Measurements from ENCODE around the gene PCBD2.
"Not testable (repeated sequence)": the region's sequence is repeated elsewhere in the genome, so short reads cannot be mapped to it uniquely, and the experiment has no call there.

The PCBD2 gene

DNA sequence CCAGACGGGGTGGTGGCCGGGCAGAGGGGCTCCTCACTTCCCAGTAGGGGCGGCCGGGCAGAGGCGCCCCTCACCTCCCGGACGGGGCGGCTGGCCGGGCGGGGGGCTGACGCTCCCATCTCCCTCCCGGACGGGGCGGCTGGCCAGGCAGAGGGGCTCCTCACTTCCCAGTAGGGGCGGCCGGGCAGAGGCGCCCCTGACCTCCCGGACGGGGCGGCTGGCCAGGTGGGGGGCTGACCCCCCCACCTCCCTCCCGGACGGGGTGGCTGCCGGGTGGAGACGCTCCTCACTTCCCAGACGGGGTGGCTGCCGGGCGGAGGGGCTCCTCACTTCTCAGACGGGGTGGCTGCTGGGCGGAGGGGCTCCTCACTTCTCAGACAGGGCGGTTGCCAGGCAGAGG lies 23.2 kb upstream of the PCBD2 start:
- H3K4me1 ChIP-seq (ENCODE audit: control insufficient read depth, insufficient read depth, low read length); H3K4me3 ChIP-seq (ENCODE audit: low read depth, low read length); H3K9ac ChIP-seq (ENCODE audit: low read depth, low read length); H3K27me3 ChIP-seq (ENCODE audit: control insufficient read depth, insufficient read depth, low read length); H3K9me3 ChIP-seq (ENCODE audit: control insufficient read depth, insufficient read depth, low read length); H3K36me3 ChIP-seq (ENCODE audit: control insufficient read depth, insufficient read depth, low read length): not testable (repeated sequence)

DNA sequence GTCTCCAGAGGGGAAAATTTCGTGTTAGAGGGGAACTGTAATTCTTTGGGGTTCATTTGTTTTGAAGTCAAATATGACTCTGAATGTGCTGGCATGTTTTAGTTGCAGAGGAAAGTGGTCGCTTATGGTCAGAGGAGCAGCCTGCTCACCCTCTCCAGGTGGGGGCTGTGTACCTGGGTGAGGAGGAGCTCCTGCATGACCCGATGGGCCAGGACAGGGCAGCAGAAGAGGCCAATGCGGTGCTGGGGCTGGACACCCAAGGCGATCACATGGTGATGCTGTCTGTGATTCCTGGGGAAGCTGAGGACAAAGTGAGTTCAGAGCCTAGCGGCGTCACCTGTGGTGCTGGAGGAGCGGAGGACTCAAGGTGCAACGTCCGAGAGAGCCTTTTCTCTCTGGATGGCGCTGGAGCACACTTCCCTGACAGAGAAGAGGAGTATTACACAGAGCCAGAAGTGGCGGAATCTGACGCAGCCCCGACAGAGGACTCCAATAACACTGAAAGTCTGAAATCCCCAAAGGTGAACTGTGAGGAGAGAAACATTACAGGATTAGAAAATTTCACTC lies 17.3 kb upstream of the PCBD2 start:
- H3K9ac ChIP-seq (ENCODE audit: low read depth, low read length): no peak overlapping the region
- no peaks in the 10 kb centered on the region for H3K9me3 ChIP-seq (ENCODE audit: control insufficient read depth, insufficient read depth, low read length)
- H3K36me3 ChIP-seq (ENCODE audit: control insufficient read depth, insufficient read depth, low read length): no peaks in the 10 kb centered on the region
- no peak overlapping the region for H3K4me3 ChIP-seq (ENCODE audit: low read depth, low read length)
- no peaks in the 10 kb centered on the region for H3K27me3 ChIP-seq (ENCODE audit: control insufficient read depth, insufficient read depth, low read length)
- H3K4me1 ChIP-seq (ENCODE audit: control insufficient read depth, insufficient read depth, low read length): no peaks in the 10 kb centered on the region

DNA sequence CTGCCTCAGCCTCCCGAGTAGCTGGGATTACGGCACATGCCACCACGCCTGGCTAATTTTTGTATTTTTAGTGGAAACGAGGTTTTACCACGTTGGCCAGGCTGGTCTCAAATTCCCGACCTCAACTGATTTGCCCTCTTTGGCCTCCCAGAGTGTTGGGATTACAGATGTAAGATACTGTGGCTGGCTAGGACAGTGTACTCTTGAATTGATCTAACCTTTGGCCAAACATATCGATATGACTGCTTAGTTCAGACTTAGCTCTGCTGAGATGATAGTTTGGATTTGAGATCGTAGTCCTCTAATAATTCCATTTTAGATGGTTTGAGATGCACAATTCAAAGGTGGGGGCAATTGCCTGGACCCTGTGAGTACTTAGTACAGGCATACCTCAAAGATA lies 15.6 kb upstream of the PCBD2 start:
- no peaks in the 10 kb centered on the region for H3K9me3 ChIP-seq (ENCODE audit: control insufficient read depth, insufficient read depth, low read length)
- H3K27me3 ChIP-seq (ENCODE audit: control insufficient read depth, insufficient read depth, low read length): no peaks in the 10 kb centered on the region
- H3K9ac ChIP-seq (ENCODE audit: low read depth, low read length): no peak overlapping the region
- H3K36me3 ChIP-seq (ENCODE audit: control insufficient read depth, insufficient read depth, low read length): no peaks in the 10 kb centered on the region
- H3K4me3 ChIP-seq (ENCODE audit: low read depth, low read length): no peak overlapping the region
- no peaks in the 10 kb centered on the region for H3K4me1 ChIP-seq (ENCODE audit: control insufficient read depth, insufficient read depth, low read length)

DNA sequence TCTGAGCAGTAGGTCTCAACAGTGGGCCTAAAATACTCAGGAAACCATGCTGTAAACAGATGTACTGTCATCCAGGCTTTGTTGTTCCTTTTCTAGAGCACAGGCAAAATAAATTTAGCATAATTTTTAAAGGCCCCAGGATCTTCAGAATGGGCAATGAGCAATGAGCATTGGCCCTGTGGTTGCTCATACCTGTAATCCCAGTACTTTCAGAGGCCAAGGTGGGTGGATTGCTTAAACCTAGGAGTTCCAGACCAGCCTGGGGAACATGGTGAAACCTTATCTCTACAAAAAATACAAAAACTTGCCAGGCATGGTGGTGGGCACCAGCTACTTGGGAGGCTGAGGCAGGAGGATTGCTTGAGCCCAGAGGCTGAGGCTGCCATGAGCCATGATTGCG lies 13.5 kb upstream of the PCBD2 start:
- H3K36me3 ChIP-seq (ENCODE audit: control insufficient read depth, insufficient read depth, low read length): no peaks in the 10 kb centered on the region
- H3K9ac ChIP-seq (ENCODE audit: low read depth, low read length): no peak overlapping the region
- no peak overlapping the region for H3K4me3 ChIP-seq (ENCODE audit: low read depth, low read length)
- no peaks in the 10 kb centered on the region for H3K4me1 ChIP-seq (ENCODE audit: control insufficient read depth, insufficient read depth, low read length)
- H3K9me3 ChIP-seq (ENCODE audit: control insufficient read depth, insufficient read depth, low read length): no peaks in the 10 kb centered on the region
- no peaks in the 10 kb centered on the region for H3K27me3 ChIP-seq (ENCODE audit: control insufficient read depth, insufficient read depth, low read length)

DNA sequence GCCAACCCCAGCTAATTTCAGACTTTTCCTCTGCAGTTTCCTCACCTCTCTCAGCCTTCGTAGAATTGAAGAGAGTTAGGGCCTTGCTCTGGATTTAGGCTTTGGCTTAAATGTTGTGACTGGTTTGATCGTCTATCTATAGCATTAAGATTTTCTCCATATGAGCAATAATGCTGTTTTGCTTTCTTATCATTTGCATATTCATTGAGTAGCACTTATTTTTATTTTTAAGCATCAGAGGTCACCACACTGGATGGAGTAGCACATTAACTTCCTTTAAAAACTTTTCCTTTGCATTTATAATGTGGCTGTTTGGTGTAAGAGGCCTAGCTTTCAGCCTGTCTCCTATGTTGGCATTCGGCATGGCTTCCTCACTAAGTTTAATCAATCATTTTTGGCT lies 12.6 kb upstream of the PCBD2 start:
- Histone ChIP-seq H3K4me3 (ENCODE audit: low read depth, low read length) (no peak overlapping the region), H3K9me3 (ENCODE audit: control insufficient read depth, insufficient read depth, low read length) (no peaks in the 10 kb centered on the region), H3K27me3 (ENCODE audit: control insufficient read depth, insufficient read depth, low read length) (no peaks in the 10 kb centered on the region), H3K9ac (ENCODE audit: low read depth, low read length) (no peak overlapping the region), H3K36me3 (ENCODE audit: control insufficient read depth, insufficient read depth, low read length) (no peaks in the 10 kb centered on the region), H3K4me1 (ENCODE audit: control insufficient read depth, insufficient read depth, low read length) (no peaks in the 10 kb centered on the region)

DNA sequence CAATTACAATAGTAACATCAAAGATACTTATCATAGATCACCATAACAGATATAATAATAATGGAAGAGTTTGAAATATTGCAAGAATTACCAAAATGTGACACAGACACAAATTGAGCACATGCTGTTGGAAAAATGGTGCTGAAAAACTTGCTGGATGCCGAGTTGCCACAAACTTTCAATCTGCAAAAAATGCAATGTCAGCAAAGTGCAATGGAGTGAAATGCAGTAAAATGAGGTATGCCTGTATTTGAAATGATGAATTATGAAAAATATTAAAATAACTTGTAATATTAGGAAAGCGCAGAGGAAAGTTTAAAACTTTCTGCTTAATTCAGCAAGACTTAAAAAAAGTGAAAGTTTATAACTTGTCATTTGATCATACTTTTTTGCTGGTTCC lies 12.0 kb upstream of the PCBD2 start:
- Histone ChIP-seq H3K4me1 (ENCODE audit: control insufficient read depth, insufficient read depth, low read length) (no peaks in the 10 kb centered on the region), H3K27me3 (ENCODE audit: control insufficient read depth, insufficient read depth, low read length) (no peaks in the 10 kb centered on the region), H3K36me3 (ENCODE audit: control insufficient read depth, insufficient read depth, low read length) (no peaks in the 10 kb centered on the region), H3K4me3 (ENCODE audit: low read depth, low read length) (no peak overlapping the region), H3K9me3 (ENCODE audit: control insufficient read depth, insufficient read depth, low read length) (no peaks in the 10 kb centered on the region), H3K9ac (ENCODE audit: low read depth, low read length) (no peak overlapping the region)

DNA sequence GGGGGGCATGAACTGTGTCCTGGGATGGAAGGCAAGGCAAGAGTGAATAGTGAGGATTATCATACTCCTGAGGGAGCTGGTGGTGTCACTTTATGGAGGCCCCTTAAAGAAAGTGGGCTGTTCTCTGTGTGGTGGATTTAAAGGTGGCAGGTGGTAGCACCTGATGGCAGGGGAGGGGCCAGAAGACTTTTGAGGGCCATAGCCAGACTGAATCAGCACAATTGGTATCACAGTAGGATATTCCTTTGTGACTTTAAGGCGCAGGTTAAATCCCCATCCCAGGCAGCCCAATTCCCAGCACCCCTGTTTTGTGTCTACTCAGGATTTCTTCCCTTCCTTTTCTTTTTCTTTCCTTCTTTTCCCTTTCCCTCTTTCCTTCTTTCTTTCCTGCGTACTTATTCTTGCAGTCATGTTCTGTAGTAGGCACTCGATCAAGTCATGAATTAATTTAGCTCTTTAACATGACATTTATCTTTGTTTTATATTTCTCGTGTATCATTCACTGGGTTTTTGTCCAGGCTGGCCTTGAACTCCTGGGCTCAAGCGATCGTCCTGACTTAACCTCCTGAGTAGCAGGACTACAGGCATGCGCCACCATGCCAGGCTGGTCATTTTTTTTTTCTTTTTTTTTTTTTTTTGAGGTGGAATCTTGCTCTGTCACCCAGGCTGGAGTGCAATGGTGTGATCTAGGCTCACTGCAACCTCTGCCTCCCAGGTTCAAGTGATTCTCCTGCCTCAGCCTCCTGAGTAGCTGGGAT lies 11.0 kb upstream of the PCBD2 start:
- H3K9me3 ChIP-seq (ENCODE audit: control insufficient read depth, insufficient read depth, low read length): no peaks in the 10 kb centered on the region
- no peaks in the 10 kb centered on the region for H3K36me3 ChIP-seq (ENCODE audit: control insufficient read depth, insufficient read depth, low read length)
- no peak overlapping the region for H3K4me3 ChIP-seq (ENCODE audit: low read depth, low read length)
- no peaks in the 10 kb centered on the region for H3K27me3 ChIP-seq (ENCODE audit: control insufficient read depth, insufficient read depth, low read length)
- H3K9ac ChIP-seq (ENCODE audit: low read depth, low read length): no peak overlapping the region
- H3K4me1 ChIP-seq (ENCODE audit: control insufficient read depth, insufficient read depth, low read length): no peaks in the 10 kb centered on the region

DNA sequence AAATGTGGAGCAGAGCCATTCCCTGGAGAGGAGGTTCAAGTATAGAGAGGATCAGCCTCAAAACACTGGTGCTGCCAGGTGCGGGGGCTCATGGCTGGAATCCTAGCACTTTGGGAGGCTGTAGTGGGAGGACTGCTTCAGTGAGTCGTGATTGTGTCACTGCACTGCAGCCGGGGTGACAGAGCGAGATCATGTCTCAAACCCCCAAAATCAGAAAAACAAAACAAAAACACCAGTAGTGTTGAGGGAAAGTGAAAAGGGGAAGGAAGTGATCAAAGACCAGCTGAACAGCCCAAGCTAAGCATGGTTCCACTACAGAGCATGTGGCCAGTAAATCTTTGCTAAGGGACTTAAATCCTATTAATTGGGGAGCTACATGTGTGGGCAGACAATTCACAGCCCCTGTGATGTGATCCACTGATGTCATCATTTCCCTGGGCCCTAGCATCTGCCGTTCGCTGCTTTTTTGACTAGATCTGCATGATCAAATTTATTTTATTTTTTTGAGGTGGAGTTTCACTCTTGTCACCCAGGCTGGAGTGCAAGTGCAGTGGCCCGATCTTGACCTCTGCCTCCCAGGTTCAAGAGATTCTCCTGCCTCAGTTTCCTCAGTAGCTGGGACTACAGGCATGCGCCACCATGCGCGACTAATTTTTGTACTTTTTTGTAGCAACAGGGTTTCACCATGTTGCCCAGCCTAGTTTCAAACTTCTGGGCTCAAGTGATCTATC lies 2.7 kb upstream of the PCBD2 start:
- Histone ChIP-seq H3K27me3 (ENCODE audit: control insufficient read depth, insufficient read depth, low read length) (no peaks in the 10 kb centered on the region), H3K9me3 (ENCODE audit: control insufficient read depth, insufficient read depth, low read length) (no peaks in the 10 kb centered on the region), H3K4me3 (ENCODE audit: low read depth, low read length) (no peak overlapping the region), H3K9ac (ENCODE audit: low read depth, low read length) (no peak overlapping the region), H3K4me1 (ENCODE audit: control insufficient read depth, insufficient read depth, low read length) (peaks cover 6% of the 10 kb centered on the region), H3K36me3 (ENCODE audit: control insufficient read depth, insufficient read depth, low read length) (peaks cover 2% of the 10 kb centered on the region)

DNA sequence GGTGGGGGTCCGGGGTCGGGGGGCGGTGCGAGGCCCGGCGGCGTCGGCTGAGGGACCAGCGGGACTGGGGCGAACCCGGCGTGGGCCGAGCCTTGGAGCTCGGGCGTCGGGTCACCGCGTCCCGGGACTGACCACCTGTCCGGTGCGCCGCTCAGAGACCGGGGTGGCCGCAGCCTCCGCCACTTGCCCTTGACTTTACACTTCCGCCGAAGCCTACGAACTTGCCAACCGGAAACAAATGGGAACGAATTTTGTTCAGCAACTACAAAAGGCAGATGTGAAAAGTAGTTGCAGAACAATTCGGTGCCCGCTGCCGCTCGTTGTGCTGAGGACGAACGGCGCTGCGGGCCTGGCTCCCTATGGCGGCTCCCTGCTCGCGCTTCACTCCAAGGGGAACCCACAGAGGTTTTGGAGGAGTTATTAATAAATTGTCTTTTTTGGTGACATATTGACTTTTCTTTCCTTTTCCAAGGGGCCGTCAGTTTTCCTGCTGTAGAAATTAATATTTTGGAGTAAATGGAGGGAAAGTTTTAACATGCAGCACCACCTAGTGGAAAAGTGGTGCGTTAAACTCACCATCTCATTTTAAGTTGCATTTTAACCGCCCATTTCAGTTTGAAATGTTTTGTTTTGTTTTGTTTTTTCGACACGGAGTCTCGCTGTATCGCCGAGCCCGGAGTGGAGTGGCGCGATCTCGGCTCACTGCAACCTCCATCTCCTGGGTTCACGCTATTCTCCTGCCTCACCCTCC lies 490 bp downstream of the PCBD2 start:
- Histone ChIP-seq H3K4me3 (ENCODE audit: low read depth, low read length) (peak overlapping the region; percentile 90), H3K4me1 (ENCODE audit: control insufficient read depth, insufficient read depth, low read length) (peaks cover 6% of the 10 kb centered on the region), H3K36me3 (ENCODE audit: control insufficient read depth, insufficient read depth, low read length) (peaks cover 2% of the 10 kb centered on the region), H3K27me3 (ENCODE audit: control insufficient read depth, insufficient read depth, low read length) (no peaks in the 10 kb centered on the region), H3K9me3 (ENCODE audit: control insufficient read depth, insufficient read depth, low read length) (no peaks in the 10 kb centered on the region), H3K9ac (ENCODE audit: low read depth, low read length) (peak overlapping the region; percentile 92)

DNA sequence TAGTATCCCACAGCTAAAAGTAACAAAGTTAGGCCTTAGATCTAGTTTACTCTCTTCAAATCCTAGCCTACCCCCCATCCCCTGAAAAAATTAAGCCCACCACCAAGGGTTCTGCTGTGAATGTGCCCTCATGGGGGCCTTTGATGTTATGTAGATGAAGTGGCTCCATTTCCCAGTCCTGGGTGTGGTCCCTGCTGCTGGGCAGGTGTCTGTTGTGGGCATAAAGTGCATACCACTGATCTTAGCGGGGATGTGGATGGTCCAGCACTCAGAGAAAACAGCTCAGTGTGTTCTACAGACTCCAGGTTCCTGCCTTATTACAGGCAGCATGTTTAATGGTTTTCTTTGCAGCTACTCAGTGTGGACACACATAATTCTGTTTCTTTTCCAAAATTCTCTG lies 1.9 kb downstream of the PCBD2 start:
- H3K27me3 ChIP-seq (ENCODE audit: control insufficient read depth, insufficient read depth, low read length): no peaks in the 10 kb centered on the region
- peaks cover 6% of the 10 kb centered on the region for H3K4me1 ChIP-seq (ENCODE audit: control insufficient read depth, insufficient read depth, low read length)
- H3K9ac ChIP-seq (ENCODE audit: low read depth, low read length): no peak overlapping the region
- H3K4me3 ChIP-seq (ENCODE audit: low read depth, low read length): no peak overlapping the region
- no peaks in the 10 kb centered on the region for H3K9me3 ChIP-seq (ENCODE audit: control insufficient read depth, insufficient read depth, low read length)
- H3K36me3 ChIP-seq (ENCODE audit: control insufficient read depth, insufficient read depth, low read length): peaks cover 4% of the 10 kb centered on the region

DNA sequence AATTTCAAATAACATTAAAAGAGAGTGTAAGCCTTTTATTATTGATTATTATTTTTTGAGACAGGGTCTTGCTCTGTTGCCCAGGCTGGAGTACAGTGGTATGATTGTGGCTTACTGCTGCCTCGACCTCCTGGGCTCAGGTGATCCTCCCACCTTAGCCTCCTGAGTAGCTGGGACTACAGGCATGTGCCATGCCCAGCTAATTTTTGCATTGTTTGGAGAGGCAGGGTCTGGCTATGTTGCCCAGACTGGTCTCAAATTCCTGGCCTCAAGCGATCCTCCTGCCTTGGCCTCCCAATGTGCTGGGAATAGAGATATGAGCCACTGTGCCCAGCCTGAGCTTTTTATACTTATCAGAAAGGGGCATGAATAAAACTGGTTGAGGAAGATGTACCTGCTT lies 5.8 kb downstream of the PCBD2 start:
- not testable (repeated sequence) for H3K4me1 ChIP-seq (ENCODE audit: control insufficient read depth, insufficient read depth, low read length); H3K9me3 ChIP-seq (ENCODE audit: control insufficient read depth, insufficient read depth, low read length); H3K27me3 ChIP-seq (ENCODE audit: control insufficient read depth, insufficient read depth, low read length); H3K4me3 ChIP-seq (ENCODE audit: low read depth, low read length); H3K9ac ChIP-seq (ENCODE audit: low read depth, low read length); H3K36me3 ChIP-seq (ENCODE audit: control insufficient read depth, insufficient read depth, low read length)
